Measurements from ENCODE around the gene GPC6.
A peak's percentile ranks its signal among the peaks of the same experiment; 100 is the strongest.

The GPC6 gene

DNA sequence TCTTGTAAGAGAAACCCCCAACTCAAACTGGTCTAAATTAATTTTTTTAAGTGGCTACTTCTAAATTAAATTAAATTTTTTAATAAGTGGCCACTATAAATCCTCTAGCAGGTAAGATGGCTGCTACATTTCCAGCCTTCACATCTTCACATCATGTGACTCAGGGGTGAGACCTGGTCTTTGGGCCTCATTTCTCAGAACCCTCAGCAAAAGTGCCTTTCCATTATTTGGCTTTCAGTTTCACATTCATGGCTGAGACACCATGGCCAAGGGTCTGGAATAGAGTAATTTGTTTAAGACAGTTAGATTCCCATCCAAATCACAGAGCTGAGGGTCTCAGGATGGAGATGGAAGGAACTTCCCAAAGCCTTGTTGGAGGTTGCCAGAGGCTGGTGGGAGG is 1205.4 kb downstream of the GPC6 start:
- TF ChIP-seq, protein P1, sequence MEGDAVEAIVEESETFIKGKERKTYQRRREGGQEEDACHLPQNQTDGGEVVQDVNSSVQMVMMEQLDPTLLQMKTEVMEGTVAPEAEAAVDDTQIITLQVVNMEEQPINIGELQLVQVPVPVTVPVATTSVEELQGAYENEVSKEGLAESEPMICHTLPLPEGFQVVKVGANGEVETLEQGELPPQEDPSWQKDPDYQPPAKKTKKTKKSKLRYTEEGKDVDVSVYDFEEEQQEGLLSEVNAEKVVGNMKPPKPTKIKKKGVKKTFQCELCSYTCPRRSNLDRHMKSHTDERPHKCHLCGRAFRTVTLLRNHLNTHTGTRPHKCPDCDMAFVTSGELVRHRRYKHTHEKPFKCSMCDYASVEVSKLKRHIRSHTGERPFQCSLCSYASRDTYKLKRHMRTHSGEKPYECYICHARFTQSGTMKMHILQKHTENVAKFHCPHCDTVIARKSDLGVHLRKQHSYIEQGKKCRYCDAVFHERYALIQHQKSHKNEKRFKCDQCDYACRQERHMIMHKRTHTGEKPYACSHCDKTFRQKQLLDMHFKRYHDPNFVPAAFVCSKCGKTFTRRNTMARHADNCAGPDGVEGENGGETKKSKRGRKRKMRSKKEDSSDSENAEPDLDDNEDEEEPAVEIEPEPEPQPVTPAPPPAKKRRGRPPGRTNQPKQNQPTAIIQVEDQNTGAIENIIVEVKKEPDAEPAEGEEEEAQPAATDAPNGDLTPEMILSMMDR (IDR thresholded peaks at IDR 0.05; ENCODE audit: low read depth, low read length) = no peak
- DNase-seq (ENCODE audit: extremely low read depth, low read depth) = no peak

DNA sequence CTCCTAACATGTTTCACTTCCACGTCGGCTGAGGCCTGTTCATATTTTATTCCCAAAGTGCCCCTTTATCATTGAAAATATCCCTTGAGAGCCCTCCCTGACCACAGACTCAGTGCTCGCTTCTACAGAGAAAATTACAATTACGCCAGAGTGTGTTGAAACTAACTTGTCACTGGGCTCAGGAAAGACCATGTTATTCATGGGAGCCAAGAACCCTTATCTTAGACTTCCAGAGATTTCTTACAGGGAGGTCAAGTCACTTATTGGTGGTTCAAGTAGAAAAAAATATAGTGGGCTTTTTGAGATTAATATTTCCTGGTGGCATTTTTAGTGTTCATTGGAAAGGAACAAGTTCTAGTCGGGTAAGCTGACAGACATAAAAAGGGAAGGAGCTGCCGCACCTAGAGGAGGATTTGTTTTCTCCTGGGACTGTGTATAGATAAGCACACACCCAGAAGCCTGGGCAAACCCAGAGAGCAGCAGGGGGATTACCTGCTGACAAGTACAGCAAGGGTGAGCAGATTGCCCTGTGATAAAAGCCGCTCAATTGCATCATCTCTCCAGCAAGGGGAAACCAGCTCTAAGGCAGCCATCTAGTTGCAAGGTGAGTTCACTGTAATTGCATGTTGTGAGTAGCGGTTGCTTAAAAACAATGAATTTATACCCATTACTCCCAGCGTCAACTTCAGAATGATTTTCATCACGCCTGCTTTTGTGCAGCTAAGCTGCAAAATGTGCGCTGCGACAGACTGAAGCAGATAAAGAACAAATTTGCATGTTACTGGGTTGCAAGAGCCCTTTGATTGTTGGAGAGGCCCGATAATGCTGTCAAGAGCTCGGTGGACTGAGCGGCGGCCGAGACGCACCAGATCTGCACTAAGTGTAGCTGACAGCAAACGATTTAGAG is 1206.7 kb downstream of the GPC6 start:
- TF ChIP-seq, protein P1 (IDR thresholded peaks at IDR 0.05; ENCODE audit: low read depth, low read length) = no peak
- no peak for DNase-seq (ENCODE audit: extremely low read depth, low read depth)

DNA sequence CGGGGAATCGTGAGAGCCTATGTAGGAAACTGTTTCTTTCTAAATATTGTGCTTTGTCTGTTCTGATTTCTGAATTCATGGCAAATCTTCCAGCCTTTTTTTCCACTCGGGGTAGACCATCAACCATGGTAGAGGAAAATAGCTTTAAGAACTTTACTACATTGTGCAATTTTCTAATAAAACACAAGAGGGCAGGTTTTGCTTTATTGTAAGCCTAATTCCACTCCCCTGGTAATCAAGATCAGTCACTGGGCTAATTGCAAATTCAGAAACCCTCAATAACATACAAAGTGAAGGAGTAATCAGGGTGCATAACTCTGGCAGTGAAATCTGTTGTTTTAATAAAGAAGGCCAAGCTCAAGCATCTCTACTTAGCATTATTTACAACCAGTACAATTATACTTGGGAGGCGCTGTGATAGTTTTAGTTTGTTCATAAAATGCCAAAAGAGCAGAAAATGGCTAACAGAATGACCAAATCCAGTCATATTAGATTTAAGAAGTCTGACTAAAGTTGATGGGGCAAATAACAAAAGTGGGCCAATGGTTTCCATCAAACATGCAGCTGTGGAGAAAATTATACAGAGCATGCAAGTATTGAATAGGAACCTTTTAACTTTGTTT is 1209.1 kb downstream of the GPC6 start:
- TF ChIP-seq, protein P1 (IDR thresholded peaks at IDR 0.05; ENCODE audit: low read depth, low read length) = peak; percentile 51
- DNase-seq (ENCODE audit: extremely low read depth, low read depth) = peak; percentile 16

DNA sequence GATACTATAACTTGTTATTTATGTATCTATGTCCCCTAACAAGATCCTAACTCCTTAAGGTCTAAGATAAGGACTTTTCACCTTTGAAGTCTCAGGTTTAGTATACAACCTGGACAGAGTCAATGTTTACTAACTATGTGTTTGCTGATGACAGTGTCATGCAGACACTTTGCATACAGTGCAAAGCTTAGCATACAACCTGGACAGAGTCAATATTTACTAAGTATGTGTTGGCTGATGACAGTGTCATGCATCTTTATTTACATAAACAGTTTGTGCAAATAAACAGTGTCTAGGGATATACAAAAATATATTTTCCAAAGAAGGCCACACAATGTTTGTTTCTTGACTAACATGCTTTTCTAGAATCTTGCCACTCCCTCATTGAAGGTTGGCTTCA is 1218.2 kb downstream of the GPC6 start:
- TF ChIP-seq, protein P1 (IDR thresholded peaks at IDR 0.05; ENCODE audit: low read depth, low read length) = no peak
- no peak for DNase-seq (ENCODE audit: extremely low read depth, low read depth)

DNA sequence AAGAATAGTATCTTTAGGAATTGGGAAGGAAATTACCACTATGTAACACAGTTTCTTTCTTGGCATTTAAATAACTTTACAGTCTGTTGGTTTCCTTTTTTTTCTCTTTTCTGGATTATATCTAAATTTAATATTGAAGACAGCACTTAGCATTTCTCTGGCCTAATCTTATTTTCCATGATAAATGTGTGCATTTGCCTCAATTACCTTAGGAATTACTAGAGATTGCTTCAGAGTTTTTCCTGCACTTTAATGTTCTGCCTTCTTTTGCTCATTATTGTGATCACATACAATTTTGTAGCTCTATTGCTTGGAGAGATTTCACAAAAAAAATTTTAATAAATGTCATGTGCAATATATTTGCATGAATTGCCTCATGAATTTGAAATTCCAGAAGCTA is 1227.7 kb downstream of the GPC6 start:
- no peak for DNase-seq (ENCODE audit: extremely low read depth, low read depth)
- TF ChIP-seq, protein P1 (IDR thresholded peaks at IDR 0.05; ENCODE audit: low read depth, low read length) = no peak

DNA sequence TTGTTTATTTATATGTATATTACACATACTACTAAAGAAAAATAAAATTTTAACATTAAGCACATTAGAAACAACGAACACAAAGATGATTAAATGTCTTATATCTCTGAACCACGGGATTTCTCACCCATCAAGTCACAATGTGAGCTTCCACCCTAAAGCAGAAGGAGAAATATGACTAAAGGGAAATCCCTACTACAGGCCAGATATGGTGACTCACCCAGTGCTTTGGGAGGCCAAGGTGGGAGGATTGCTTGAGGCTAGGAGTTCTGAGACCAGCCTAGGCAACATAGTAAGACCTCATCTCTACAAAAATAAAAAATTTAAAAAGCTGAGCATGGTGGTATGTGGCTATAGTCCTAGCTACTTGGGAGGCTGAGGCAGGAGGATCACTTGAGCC is 1228.3 kb downstream of the GPC6 start:
- TF ChIP-seq, protein P1 (IDR thresholded peaks at IDR 0.05; ENCODE audit: low read depth, low read length) = no peak
- no peak for DNase-seq (ENCODE audit: extremely low read depth, low read depth)

DNA sequence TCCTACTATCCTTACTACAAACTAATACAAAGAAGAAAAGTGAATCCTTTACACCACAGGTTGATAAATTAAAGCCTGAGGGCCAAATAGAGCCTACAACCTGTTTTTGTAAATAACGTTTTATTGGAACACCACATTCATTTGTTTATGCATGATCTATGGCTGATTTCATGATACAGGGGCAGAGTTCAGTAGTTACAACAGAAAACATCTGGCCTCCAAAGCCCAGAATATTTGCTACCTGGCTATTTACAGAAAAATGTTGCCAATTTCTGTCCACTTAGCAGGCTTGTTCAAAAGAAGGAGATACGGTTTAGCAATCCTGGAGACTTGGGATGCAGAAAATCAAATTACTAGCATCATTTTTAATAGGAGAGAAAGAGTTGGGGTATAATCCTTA is 1228.8 kb downstream of the GPC6 start:
- TF ChIP-seq, protein P1 (IDR thresholded peaks at IDR 0.05; ENCODE audit: low read depth, low read length) = no peak
- no peak for DNase-seq (ENCODE audit: extremely low read depth, low read depth)

Data from AG09319 (cell line).